Omental fat pad (tissue), 4 donors: ENCODE measurements around the gene ZCCHC17. TPM values are rescaled to one million over a fixed set of nuclear protein-coding genes. Genes with fewer than 3 reads are reported as not detected.
"Not testable (repeated sequence)": the region's sequence is repeated elsewhere in the genome, so short reads cannot be mapped to it uniquely, and the experiment has no call there.

ENCODE experiments used
- ATAC-seq: fragments of 150-250 bp; one replicate; pipeline ENCODE4 v1.9.1; 2016; ENCODE audit warnings: mild to moderate bottlenecking, moderate library complexity; ENCODE audit not compliant: low FRiP score
- DNase-seq: peaks from one replicate; pipeline ENCODE4 v3.0.0-alpha.2; 2019; ENCODE audit warnings: low spot score
- CTCF ChIP-seq, 3 donors: fragments of 450-650 bp; IDR thresholded peaks; one replicate each; pipeline ENCODE4 v1.5.1; 2016 to 2017; ENCODE audit warnings: antibody characterized with exemption in 3 of 3, mild to moderate bottlenecking in 3 of 3, moderate library complexity in 2 of 3
- total RNA-seq, 4 donors: library from RNA; depleted of rRNA; stranded (reverse); fragments of >200 nt; gene quantifications; one replicate each; pipeline ENCODE4 v1.1.0, GENCODE V29; 2016

ZCCHC17 gene
- 10 to 100 TPM; 18.3 to 22.5 (median 18.8) TPM for total RNA-seq

- DNase-seq (peak; percentile 70), ATAC-seq (peak; percentile 100)
- no peak for TF ChIP-seq CTCF (IDR thresholded peaks at IDR 0.05)
These were observed at the start of gene ZCCHC17, which contains the start of gene SNRNP40 for GRCh38 chr1:31296486-31297276. TSS of gene ZCCHC17 (plus strand) at chr1:31297032. CDS start at chr1:31310099, 13,067 bp downstream. TSS of gene SNRNP40 (minus strand) at chr1:31296788. CDS start at chr1:31296751, 37 bp downstream.

GRCh38 chr1:31248276-31248675, 48.6 kb upstream of the ZCCHC17 start:
- DNase-seq = no peak
- no peak for TF ChIP-seq CTCF (IDR thresholded peaks at IDR 0.05)
- ATAC-seq = no peak

- DNase-seq = no peak
- no peak for TF ChIP-seq CTCF (IDR thresholded peaks at IDR 0.05)
- no peak for ATAC-seq
These were observed 47.0 kb upstream of the ZCCHC17 start for GRCh38 chr1:31249854-31250253.

- no peak for TF ChIP-seq CTCF (IDR thresholded peaks at IDR 0.05)
These were observed 39.6 kb upstream of the ZCCHC17 start for GRCh38 chr1:31257213-31257612.

GRCh38 chr1:31258581-31258980, 38.3 kb upstream of the ZCCHC17 start:
- TF ChIP-seq CTCF (IDR thresholded peaks at IDR 0.05) = no peak
- DNase-seq (no peak), ATAC-seq (no peak)

More at GRCh38 chr1:31257213-31257612, 39.6 kb upstream of the ZCCHC17 start:
- DNase-seq (no peak), ATAC-seq (no peak)

GRCh38 chr1:31259746-31260145, 37.1 kb upstream of the ZCCHC17 start:
- DNase-seq = no peak
- no peak for ATAC-seq
- TF ChIP-seq CTCF (IDR thresholded peaks at IDR 0.05) = no peak

GRCh38 chr1:31261916-31262315, 34.9 kb upstream of the ZCCHC17 start:
- no peak for TF ChIP-seq CTCF (IDR thresholded peaks at IDR 0.05)
- ATAC-seq = no peak
- DNase-seq = no peak

- ATAC-seq = not testable (repeated sequence)
These were observed 34.4 kb upstream of the ZCCHC17 start for GRCh38 chr1:31262393-31262792.

More at GRCh38 chr1:31262393-31262792, 34.4 kb upstream of the ZCCHC17 start:
- DNase-seq = not testable (repeated sequence)
